ENCODE measurements around the gene SPAG6.
A peak's percentile ranks its signal among the peaks of the same experiment; 100 is the strongest.

The SPAG6 gene

GRCh38 chr10:22429981-22430421 lies 84.7 kb downstream of the SPAG6 start:
- Histone ChIP-seq H3K9me3 (ENCODE audit: control insufficient read depth, insufficient read depth, low read depth, low read length) (no peaks in the 10 kb centered on the region), H3K36me3 (ENCODE audit: control insufficient read depth in 2 of 2, insufficient read depth in 1 of 2, low read length in 2 of 2) (no peaks in the 10 kb centered on the region), H3K4me3 (ENCODE audit: low read depth, low read length) (no peak overlapping the region), H3K27ac (ENCODE audit: extremely low read depth, low read depth, low read length) (peak overlapping the region; percentile 68), H3K4me1 (ENCODE audit: control insufficient read depth, insufficient read depth, low read length) (peaks cover 35% of the 10 kb centered on the region)
- CTCF ChIA-PET: interaction anchor here (1.1 kb wide), 1 partner anchor 108 kb away, joined by 5 read pairs; no protein-coding TSS in a partner anchor
- POLR2A ChIA-PET: interaction anchor here (1.0 to 1.2 kb wide), 2 partner anchors 24 to 90 kb away, joined by 3 to 5 read pairs; no protein-coding TSS in a partner anchor
- peak; percentile 54; the same call in 1 of the 2 replicates for TF ChIP-seq ZNF629 (tag by site-specific recombination; IDR thresholded peaks at IDR 0.05)
- no peak for TF ChIP-seq ZNF148 (tag by site-specific recombination; IDR thresholded peaks at IDR 0.05; ENCODE audit: borderline replicate concordance)
- TF ChIP-seq YY1 (tag by site-specific recombination; IDR thresholded peaks at IDR 0.05): no peak
- no peak for TF ChIP-seq ZNF311 (tag by site-specific recombination; IDR thresholded peaks at IDR 0.05; ENCODE audit: borderline replicate concordance)
- TF ChIP-seq ZNF335 (tag by site-specific recombination; conservative IDR thresholded peaks at IDR 0.05): peak; percentile 76
- 0 out of 2 replicates have a peak, but pooled peaks have one; percentile 1 for TF ChIP-seq ATF2 (tag by site-specific recombination; IDR thresholded peaks at IDR 0.05; ENCODE audit: low read depth)
- TF ChIP-seq ZEB2 (tag by site-specific recombination; IDR thresholded peaks at IDR 0.05): peak; percentile 19; the same call in 1 of the 2 replicates
- no peak for TF ChIP-seq ZIC2 (tag by site-specific recombination; IDR thresholded peaks at IDR 0.05)
- TF ChIP-seq ZBTB48 (tag by site-specific recombination; IDR thresholded peaks at IDR 0.05): peak; percentile 34
- TF ChIP-seq MZF1 (tag by site-specific recombination; IDR thresholded peaks at IDR 0.05; ENCODE audit: borderline replicate concordance): peak; percentile 82
- TF ChIP-seq TCF7L2 (IDR thresholded peaks at IDR 0.05; ENCODE audit: borderline replicate concordance, low read depth, low read length): peak; percentile 34; the same call in 1 of the 2 replicates
- no peak for TF ChIP-seq HOXD13 (CRISPR knock-in tag; IDR thresholded peaks at IDR 0.05; ENCODE audit: borderline replicate concordance)
- TF ChIP-seq ZNF140 (tag by site-specific recombination; IDR thresholded peaks at IDR 0.05): no peak
- TF ChIP-seq ZNF350 (tag by site-specific recombination; IDR thresholded peaks at IDR 0.05): no peak
- 0 out of 2 replicates have a peak, but pooled peaks have one; percentile 22 for TF ChIP-seq SP7 (tag by site-specific recombination; IDR thresholded peaks at IDR 0.05)
- no peak for TF ChIP-seq AEBP2 (tag by site-specific recombination; IDR thresholded peaks at IDR 0.05; ENCODE audit: borderline replicate concordance)
- TF ChIP-seq ZNF624 (tag by site-specific recombination; IDR thresholded peaks at IDR 0.05): no peak
- no peak for TF ChIP-seq ZNF580 (tag by site-specific recombination; IDR thresholded peaks at IDR 0.05)
- TF ChIP-seq ZNF266 (tag by site-specific recombination; IDR thresholded peaks at IDR 0.05; ENCODE audit: low read depth): no peak
- peak; percentile 13 for TF ChIP-seq ZBTB26 (tag by site-specific recombination; optimal IDR thresholded peaks at IDR 0.05)
- TF ChIP-seq PRDM10 (tag by site-specific recombination; IDR thresholded peaks at IDR 0.05): peak; percentile 87
- no peak for TF ChIP-seq ZXDB (tag by site-specific recombination; IDR thresholded peaks at IDR 0.05)
- 0 out of 2 replicates have a peak, but pooled peaks have one; percentile 23 for TF ChIP-seq ZNF501 (tag by site-specific recombination; IDR thresholded peaks at IDR 0.05)
- TF ChIP-seq PATZ1 (tag by site-specific recombination; IDR thresholded peaks at IDR 0.05): 0 out of 2 replicates have a peak, but pooled peaks have one; percentile 24

All from HEK293 (cell line).